GM12878 (cell line): Measurements from ENCODE around the gene UPK1B. TPM values are rescaled to one million over a fixed set of nuclear protein-coding genes. Genes with fewer than 3 reads are reported as not detected.

Experiments
- ATAC-seq: fragments of 200-7000 bp; cut with Tn5 transposase; 3 replicates; pipeline ENCODE4 v1.9.1; 2020; ENCODE audit warnings: mild to moderate bottlenecking, moderate library complexity
- BruUV-seq: library from RNA; stranded (reverse); fragments of 400-500 nt; replicated peaks from 2 replicates; lab custom pipeline; 2021; lab: Mats Ljungman, UMichigan
- CTCF ChIA-PET: fragments of 300-600 bp; sonication (Branson Sonifier 250); formaldehyde crosslinking; extraction: SDS; loops from one replicate; lab custom pipeline; 2021; ENCODE audit warnings: inconsistent platforms; lab: Yijun Ruan, JAX
- POLR2A ChIA-PET: fragments of 350-600 bp; formaldehyde crosslinking; extraction: SDS; loops from one replicate; lab custom pipeline; 2021; ENCODE audit warnings: inconsistent platforms; lab: Charles Lee
- RAD21 ChIA-PET: fragments of 300-600 bp; sonication (Branson Sonifier 250); formaldehyde crosslinking; loops from one replicate; lab custom pipeline; 2023; ENCODE audit warnings: antibody characterized with exemption; ENCODE audit not compliant: unreplicated experiment; lab: Charles Lee
- SMC1A ChIA-PET: fragments of 300-600 bp; sonication (Branson Sonifier 250); formaldehyde crosslinking; loops from one replicate; lab custom pipeline; 2023; ENCODE audit not compliant: unreplicated experiment, uncharacterized antibody; lab: Charles Lee
- DNase-seq: peaks from one replicate; pipeline ENCODE4 v3.0.0-alpha.2; 2011; ENCODE audit warnings: low read depth, low spot score
- FAIRE-seq: peaks from 3 replicates; lab custom pipeline; 2011; peaks lifted over from hg19 to GRCh38; lab: Jason Lieb, UNC
- H2AFZ ChIP-seq: 2 replicates; pipeline ENCODE4 v1.6.0; 2011; ENCODE audit warnings: low read depth, low read length, control low read depth; ENCODE audit not compliant: control insufficient read depth
- H3K27ac ChIP-seq: 2 replicates; pipeline ENCODE4 v1.5.1; 2011; ENCODE audit warnings: control low read depth; ENCODE audit not compliant: control insufficient read depth, insufficient read depth
- H3K27me3 ChIP-seq, 2 experiments: replicated peaks in 1 of 2; 2 replicates each; pipeline versions ENCODE4 v1.6.0 to v1.6.1; 2011; ENCODE audit warnings: low read length in 1 of 2; ENCODE audit not compliant: control insufficient read depth in 2 of 2, insufficient read depth in 2 of 2
- H3K36me3 ChIP-seq, 2 experiments: 2 replicates each; pipeline ENCODE4 v1.5.1; 2011; ENCODE audit warnings: low read length in 1 of 2; ENCODE audit not compliant: control insufficient read depth in 2 of 2, insufficient read depth in 2 of 2
- H3K4me1 ChIP-seq: 2 replicates; pipeline ENCODE4 v1.6.1; 2011; ENCODE audit warnings: mild to moderate bottlenecking, low read length, moderate library complexity, mixed read lengths; ENCODE audit not compliant: control insufficient read depth, insufficient read depth
- H3K4me2 ChIP-seq: 2 replicates; pipeline ENCODE4 v1.6.0; 2011; ENCODE audit warnings: control low read depth; ENCODE audit not compliant: control insufficient read depth, insufficient read depth
- H3K4me3 ChIP-seq: fragments of 200-600 bp; sonication (generic); 2 replicates; pipeline ENCODE4 v1.5.1; 2016
- H3K79me2 ChIP-seq: 2 replicates; pipeline ENCODE4 v1.6.0; 2011; ENCODE audit warnings: low read length; ENCODE audit not compliant: control insufficient read depth, insufficient read depth
- H3K9ac ChIP-seq: 2 replicates; pipeline ENCODE4 v1.8.0; 2011; ENCODE audit warnings: low read length, control low read depth, mixed read lengths; ENCODE audit not compliant: control insufficient read depth, insufficient read depth
- H3K9me3 ChIP-seq: replicated peaks from 3 replicates; pipeline ENCODE4 v1.5.1; 2011; ENCODE audit warnings: mild to moderate bottlenecking, low read length; ENCODE audit not compliant: control insufficient read depth, insufficient read depth
- H4K20me1 ChIP-seq: 2 replicates; pipeline ENCODE4 v1.6.0; 2011; ENCODE audit not compliant: control insufficient read depth, insufficient read depth
- ATF2 ChIP-seq: IDR thresholded peaks from 2 replicates; pipeline ENCODE4 v1.6.1; 2012; ENCODE audit warnings: low read length, inconsistent platforms
- BCL11A ChIP-seq: IDR thresholded peaks from 2 replicates; pipeline ENCODE4 v1.6.1; 2011; ENCODE audit warnings: low read depth, low read length
- EED ChIP-seq: sonication (generic); IDR thresholded peaks from 2 replicates; pipeline ENCODE4 v1.6.1; 2016; ENCODE audit warnings: antibody characterized with exemption, low read depth
- FOXK2 ChIP-seq: fragments of 450-650 bp; IDR thresholded peaks from 2 replicates; pipeline ENCODE4 v1.6.1; 2017; ENCODE audit warnings: mild to moderate bottlenecking, moderate library complexity
- IRF5 ChIP-seq: fragments of 450-650 bp; IDR thresholded peaks from 2 replicates; pipeline ENCODE4 v1.6.1; 2017; ENCODE audit warnings: borderline replicate concordance
- MEF2B ChIP-seq: fragments of 450-650 bp; IDR thresholded peaks from 2 replicates; pipeline ENCODE4 v1.6.1; 2018; ENCODE audit warnings: mild to moderate bottlenecking, moderate library complexity; ENCODE audit not compliant: partially characterized antibody, poor library complexity, severe bottlenecking
- MLLT1 ChIP-seq: fragments of 450-650 bp; IDR thresholded peaks from 2 replicates; pipeline ENCODE4 v1.6.1; 2016; ENCODE audit warnings: mild to moderate bottlenecking
- NKRF ChIP-seq: fragments of 450-650 bp; conservative IDR thresholded peaks from 2 replicates; pipeline ENCODE4 v1.6.1; 2017; ENCODE audit warnings: mild to moderate bottlenecking, moderate library complexity
- ZNF217 ChIP-seq: fragments of 450-650 bp; IDR thresholded peaks from 2 replicates; pipeline ENCODE4 v1.6.1; 2017; ENCODE audit warnings: antibody characterized with exemption, mild to moderate bottlenecking
- ZNF274 ChIP-seq: IDR thresholded peaks from one replicate; pipeline ENCODE4 v1.8.0; 2011; ENCODE audit not compliant: insufficient read length, insufficient read depth
- WGBS: methylation state at CpG from one replicate; pipeline ENCODE4 v1.1.6; 2016; ENCODE audit warnings: low lambda C conversion rate; ENCODE audit not compliant: insufficient replicate concordance, insufficient coverage; ENCODE audit errors: missing lambda C conversion rate; 5-methylcytosine and 5-hydroxymethylcytosine counted together
- in situ Hi-C: fragments of 300-500 bp; cut with MboI; formaldehyde crosslinking; loops from 9 replicates; pipeline ENCODE4 v1.14.3; 2018; ENCODE audit warnings: mixed read lengths
- intact Hi-C: fragments of 100-400 bp; cut with micrococcal nuclease; formaldehyde crosslinking; loops from one replicate; pipeline ENCODE4 v1.14.2; 2022; ENCODE audit not compliant: unreplicated experiment
- polyA plus RNA-seq, 11 experiments: library from polyadenylated mRNA; depleted of rRNA in 4 of 11; unstranded in 6 of 11; stranded (reverse) in 5 of 11; fragments of >200 nt; fragmentation: Nextera tagmentation in 4 of 11; fragmentation: Illumina TruSeq in 1 of 11; extraction: Ambion mirVana in 4 of 11; extraction: Trizol in 1 of 11; gene quantifications; 1 replicate in 1 of 11; 2 replicates in 10 of 11; pipeline versions ENCODE4 v1.2.1 to v1.2.3, GENCODE V29; 2011 to 2016; ENCODE audit warnings: inconsistent platforms in 2 of 11, missing spikeins in 2 of 11, low read depth in 1 of 11
- total RNA-seq, 4 experiments: library from RNA; depleted of rRNA in 3 of 4; stranded (reverse); fragments of >200 nt in 3 of 4; fragmentation: Illumina TruSeq in 1 of 4; extraction: Trizol in 1 of 4; gene quantifications; 2 replicates each; pipeline versions ENCODE4 v1.2.1 to v1.2.3, GENCODE V29; 2013 to 2021

Gene UPK1B
- total and polyA plus RNA-seq, 10 of the 15 experiments (the other 5 are each of a cell fraction or from before 2014, with no cell fraction given): not detected

GRCh38 chr3:119194237-119195150, 21.1 kb downstream of the UPK1B start:
- CTCF ChIA-PET: interaction anchor here (1.2 kb wide), 1 partner anchor 47 kb away, joined by 3 read pairs; no protein-coding TSS in a partner anchor
- Histone ChIP-seq H3K4me3 (no peak overlapping the region), H3K9me3 (no peaks in the 10 kb centered on the region), H2AFZ (no peak overlapping the region), H3K27ac (no peak overlapping the region)
- intact Hi-C loops: no loop called here
- no peak for ATAC-seq
- TF ChIP-seq IRF5: no peak
- TF ChIP-seq MEF2B: no peak
- TF ChIP-seq EED: no peak
- TF ChIP-seq, all 136 proteins: peak for 0
- H3K9ac ChIP-seq: no peak overlapping the region
- DNase-seq: no peak
- no peak overlapping the region for H3K4me2 ChIP-seq
- WGBS: 55% methylated on average over 7 of the region's 7 CpGs
- no peaks in the 10 kb centered on the region for H4K20me1 ChIP-seq
- H3K79me2 ChIP-seq: no peaks in the 10 kb centered on the region
- BruUV-seq: no TSS peak
- H3K36me3 ChIP-seq: no peaks in the 10 kb centered on the region
- no peaks in the 10 kb centered on the region; a peak in 1 of 4 replicates for H3K27me3 ChIP-seq
- no peaks in the 10 kb centered on the region for H3K4me1 ChIP-seq
- ChIA-PET SMC1A (no interaction called here), POLR2A (no interaction called here), RAD21 (no interaction called here)
- in situ Hi-C loops: no loop called here
- FAIRE-seq: no peak

- Histone ChIP-seq H3K36me3 (no peaks in the 10 kb centered on the region), H3K4me2 (no peak overlapping the region), H3K27me3 (no peaks in the 10 kb centered on the region; a peak in 1 of 4 replicates), H3K4me3 (no peak overlapping the region), H3K4me1 (no peaks in the 10 kb centered on the region), H3K9me3 (no peaks in the 10 kb centered on the region), H2AFZ (no peak overlapping the region), H4K20me1 (no peaks in the 10 kb centered on the region), H3K79me2 (no peaks in the 10 kb centered on the region), H3K9ac (no peak overlapping the region), H3K27ac (no peak overlapping the region)
- ChIA-PET CTCF (interaction anchor here (1.2 kb wide), 1 partner anchor 46 kb away, joined by 3 read pairs; no protein-coding TSS in a partner anchor), RAD21 (no interaction called here), SMC1A (no interaction called here), POLR2A (no interaction called here)
- in situ Hi-C loops: no loop called here
- ATAC-seq: no peak
- BruUV-seq: no TSS peak
- no peak for DNase-seq
- FAIRE-seq: no peak
- WGBS: 0% methylated on average over 1 of the region's 1 CpG
- intact Hi-C loops: no loop called here
- TF ChIP-seq ZNF274 (no peak), ZNF217 (no peak), ATF2 (no peak), BCL11A (no peak), MLLT1 (no peak), NKRF (no peak), FOXK2 (no peak)
Observed at GRCh38 chr3:119195151-119195476, 21.7 kb downstream of the UPK1B start.
